ENCODE measurements around the gene PSMC3IP. TPM values are rescaled to one million over a fixed set of nuclear protein-coding genes. Genes with fewer than 3 reads are reported as not detected.

The PSMC3IP gene
- total RNA-seq, 4 donors from 2014 or later: 1.4 to 5.8 (median 4.5) TPM

GRCh38 chr17:42574463-42574862 lies 3.1 kb downstream of the PSMC3IP start:
- DNase-seq: no peak
- Histone ChIP-seq H3K9me3 (no peaks in the 10 kb centered on the region), H3K27ac (no peak overlapping the region), H3K4me1 (peaks cover 25 to 29% of the 10 kb centered on the region in 2 donors), H3K4me3 (replicated peaks in 1 of 3) (no peak overlapping the region), H3K27me3 (no peaks in the 10 kb centered on the region), H3K36me3 (peaks cover 43 to 46% of the 10 kb centered on the region in 2 donors)
- 78 to 83% methylated on average over 3 of the region's 3 CpGs for WGBS, 2 donors
- intact Hi-C loops (cut with DNase I): loop anchor here (10.0 kb wide), 1 partner anchor 190 kb away; the partner anchor contains the start of gene RAMP2
- TF ChIP-seq CTCF (IDR thresholded peaks at IDR 0.05): no peak
- TF ChIP-seq POLR2A (IDR thresholded peaks at IDR 0.05): no peak

GRCh38 chr17:42573095-42573494 lies 4.4 kb downstream of the PSMC3IP start:
- intact Hi-C loops (cut with DNase I): loop anchor here (10.0 kb wide), 1 partner anchor 192 kb away; the partner anchor contains the start of gene RAMP2
- peaks cover 26 to 36% of the 10 kb centered on the region in 2 donors for H3K4me1 ChIP-seq
- H3K36me3 ChIP-seq: peaks cover 54 to 57% of the 10 kb centered on the region in 2 donors

GRCh38 chr17:42571435-42572225 lies 5.9 kb downstream of the PSMC3IP start:
- H3K4me3 ChIP-seq (replicated peaks in 1 of 3): no peak overlapping the region
- intact Hi-C loops (cut with DNase I): loop anchor here (10.0 kb wide), 1 partner anchor 193 kb away; the partner anchor contains the start of gene RAMP2
- H3K27ac ChIP-seq: peak overlapping the region; percentile 68 to 85 (median 83)
- TF ChIP-seq CTCF (IDR thresholded peaks at IDR 0.05): peak in 1 of 6 experiments; percentile 15
- no peak for TF ChIP-seq POLR2A (IDR thresholded peaks at IDR 0.05)
- WGBS, 2 donors: 34 to 36% methylated on average over 11 to 12 of the region's 12 CpGs
- H3K36me3 ChIP-seq: peaks cover 54 to 57% of the 10 kb centered on the region in 2 donors
- no peaks in the 10 kb centered on the region for H3K27me3 ChIP-seq
- no peaks in the 10 kb centered on the region for H3K9me3 ChIP-seq
- DNase-seq: peak; percentile 94
- H3K4me1 ChIP-seq: peaks cover 25 to 35% of the 10 kb centered on the region in 2 donors

More at GRCh38 chr17:42573095-42573494, 4.4 kb downstream of the PSMC3IP start:
- DNase-seq: no peak
- Histone ChIP-seq H3K27me3 (no peaks in the 10 kb centered on the region), H3K27ac (peak overlapping the region in 1 of 3 donors; percentile 83), H3K4me3 (replicated peaks in 1 of 3) (no peak overlapping the region), H3K9me3 (no peaks in the 10 kb centered on the region)
- TF ChIP-seq POLR2A (IDR thresholded peaks at IDR 0.05) (no peak), CTCF (IDR thresholded peaks at IDR 0.05) (no peak)
- WGBS, 2 donors: 87 to 90% methylated on average over 4 of the region's 4 CpGs

DNA sequence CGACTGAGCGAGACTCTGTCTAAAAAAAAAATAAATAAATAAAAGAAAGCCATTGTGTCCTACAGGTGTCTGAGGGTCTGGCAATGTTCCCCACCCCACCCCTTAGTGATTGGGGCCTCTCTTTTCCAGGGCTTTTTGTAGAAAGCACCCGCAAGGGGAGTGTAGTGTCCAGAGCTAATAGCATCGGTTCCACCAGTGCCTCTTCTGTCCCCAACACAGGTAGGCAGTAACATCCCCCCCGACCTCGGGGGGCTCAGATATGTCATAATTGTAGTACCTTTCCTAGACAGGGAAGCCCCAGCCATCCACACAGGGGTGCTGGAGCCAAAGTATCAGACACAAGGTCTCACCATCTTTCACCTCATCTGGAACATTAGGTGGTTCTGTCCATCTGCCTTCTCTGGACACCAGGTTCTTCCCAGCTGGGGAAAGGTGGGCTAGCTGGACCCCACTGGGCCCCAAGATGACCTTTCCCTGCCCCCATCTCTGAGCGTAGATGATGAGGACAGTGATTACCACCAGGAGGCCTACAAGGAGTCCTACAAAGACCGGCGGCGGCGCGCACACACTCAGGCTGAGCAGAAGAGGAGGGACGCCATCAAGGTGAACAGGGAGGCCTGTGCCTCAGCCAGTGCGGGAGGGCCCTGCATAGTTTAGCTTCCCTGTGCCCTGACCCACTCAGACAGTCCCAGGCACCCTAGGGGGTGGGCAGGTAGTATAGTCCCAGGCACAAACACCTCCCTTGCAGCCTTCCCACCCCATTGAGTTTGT lies 9.0 kb downstream of the PSMC3IP start:
- no peaks in the 10 kb centered on the region for H3K9me3 ChIP-seq
- no peak overlapping the region for H3K4me3 ChIP-seq (replicated peaks in 1 of 3)
- no peak for DNase-seq
- peaks cover 62 to 65% of the 10 kb centered on the region in 2 donors for H3K36me3 ChIP-seq
- H3K27me3 ChIP-seq: no peaks in the 10 kb centered on the region
- peaks cover 40 to 52% of the 10 kb centered on the region in 2 donors for H3K4me1 ChIP-seq
- 85 to 88% methylated on average over 14 of the region's 14 CpGs for WGBS, 2 donors
- TF ChIP-seq CTCF (IDR thresholded peaks at IDR 0.05) (no peak), POLR2A (IDR thresholded peaks at IDR 0.05) (no peak)
- intact Hi-C loops (cut with DNase I): no loop called here
- H3K27ac ChIP-seq: peak overlapping the region; percentile 82 to 97 (median 96)
